Kasumi-1 (cell line): ENCODE data around the gene DYSF.
"Not testable (repeated sequence)": the region's sequence is repeated elsewhere in the genome, so short reads cannot be mapped to it uniquely, and the experiment has no call there.

Experiments used
- DNase-seq, 2 experiments: peaks; one replicate each; lab custom pipeline; 2025; lab: John Stamatoyannopoulos, UW

The DYSF gene

DNA sequence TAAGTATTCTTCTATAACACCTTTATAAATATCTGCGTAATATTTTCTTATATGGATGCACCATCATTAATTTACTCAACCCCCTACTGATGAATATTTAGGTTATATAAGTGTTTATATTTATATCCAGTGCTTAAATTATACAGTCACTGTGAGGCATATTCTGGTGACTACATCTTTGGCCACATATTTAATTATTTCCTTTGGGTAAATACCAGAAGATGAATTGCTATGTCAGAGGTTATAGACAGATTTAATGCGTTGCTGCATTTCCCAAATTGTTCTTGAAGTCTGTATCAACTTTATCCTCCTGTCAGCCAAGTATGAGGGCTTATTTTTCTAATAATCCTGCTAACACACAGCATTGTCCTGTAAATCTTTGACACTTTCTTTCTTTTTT lies 18.7 kb downstream of the DYSF start:
- DNase-seq = no peak

DNA sequence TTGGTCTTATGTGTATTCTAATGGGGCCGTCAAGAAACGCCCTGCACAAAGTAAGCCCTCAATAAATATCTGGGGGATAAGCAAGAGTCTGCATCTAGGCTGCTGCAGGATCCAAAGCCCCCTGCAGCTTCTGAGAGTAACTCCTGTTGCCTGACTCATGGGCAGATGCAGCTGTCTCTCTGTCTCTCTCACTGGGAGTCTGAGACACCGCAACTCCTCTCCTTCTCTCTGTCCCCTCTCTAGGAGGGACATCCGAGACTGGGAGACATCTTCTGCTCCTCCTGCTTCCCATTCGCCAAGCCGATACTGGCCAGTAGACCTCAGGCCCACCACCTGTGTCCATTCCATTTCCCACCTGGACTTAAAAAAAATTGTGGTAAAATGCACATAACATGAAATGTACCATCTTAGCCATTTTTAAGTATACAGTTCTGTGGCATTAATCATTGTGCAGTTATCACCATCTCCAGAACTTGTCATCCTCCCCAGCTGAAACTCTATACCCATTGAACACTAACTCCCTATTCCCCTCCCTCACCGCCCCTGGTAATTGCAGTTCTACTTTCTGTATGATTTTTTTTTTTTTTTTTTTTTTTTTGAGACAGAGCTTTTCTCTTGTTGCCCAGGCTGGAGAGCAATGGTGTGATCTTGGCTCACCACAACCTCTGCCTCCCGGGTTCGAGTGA lies 20.1 kb downstream of the DYSF start:
- no peak for DNase-seq

DNA sequence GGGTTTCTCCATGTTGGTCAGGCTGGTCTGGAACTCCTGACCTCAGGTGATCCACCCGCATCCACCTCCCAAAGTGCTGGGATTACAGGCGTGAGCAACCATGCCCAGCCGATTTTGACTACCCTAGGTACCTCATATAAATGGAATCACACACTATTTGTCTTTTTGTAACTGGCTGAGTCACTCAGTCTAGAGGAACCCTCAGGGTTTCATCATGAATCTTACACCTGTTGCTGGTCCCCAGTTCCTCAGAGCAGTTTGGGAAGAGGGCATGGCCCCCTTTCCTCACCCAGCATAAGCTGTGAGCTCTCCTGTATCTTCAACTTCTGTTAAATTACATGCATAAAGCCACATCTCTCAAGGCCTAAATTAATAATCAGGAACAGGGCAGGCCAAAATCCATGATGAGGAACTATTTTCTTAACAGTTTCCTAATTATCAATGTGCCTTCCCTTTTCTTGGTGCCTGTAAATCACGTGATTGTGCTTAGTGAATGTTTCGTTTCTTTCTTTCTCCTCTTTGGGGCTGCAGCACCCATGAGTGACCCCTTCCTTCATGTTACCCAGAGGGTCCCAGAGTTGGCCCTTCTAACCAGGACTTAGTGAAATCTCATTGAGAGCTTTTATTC lies 20.9 kb downstream of the DYSF start:
- no peak for DNase-seq

- no peak for DNase-seq
Measured at GRCh38 chr2:71474744-71475397, 21.5 kb downstream of the DYSF start.

GRCh38 chr2:71476495-71476894 lies 23.1 kb downstream of the DYSF start:
- no peak for DNase-seq

DNA sequence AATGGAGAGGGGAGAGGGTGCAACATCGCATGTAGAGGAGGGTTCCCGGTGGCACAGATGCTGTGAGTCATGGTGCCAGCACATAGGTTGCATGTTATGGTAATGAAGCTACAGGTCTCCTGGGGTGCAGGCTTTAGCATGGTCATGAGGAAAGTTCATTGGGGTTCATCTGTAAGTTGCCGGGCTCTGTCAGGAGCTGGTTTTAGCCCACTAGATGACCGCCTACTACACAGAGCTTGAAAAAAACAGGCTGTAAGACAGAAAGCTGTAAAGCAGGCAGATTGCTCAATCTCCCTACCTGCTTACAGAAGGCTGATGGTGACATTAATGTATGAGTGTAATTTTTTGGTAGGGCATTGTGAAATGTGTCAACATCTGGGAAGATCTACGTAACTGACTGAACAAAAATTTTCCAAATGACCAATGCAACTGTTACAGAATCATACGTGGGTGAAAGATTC lies 23.9 kb downstream of the DYSF start:
- no peak for DNase-seq

DNA sequence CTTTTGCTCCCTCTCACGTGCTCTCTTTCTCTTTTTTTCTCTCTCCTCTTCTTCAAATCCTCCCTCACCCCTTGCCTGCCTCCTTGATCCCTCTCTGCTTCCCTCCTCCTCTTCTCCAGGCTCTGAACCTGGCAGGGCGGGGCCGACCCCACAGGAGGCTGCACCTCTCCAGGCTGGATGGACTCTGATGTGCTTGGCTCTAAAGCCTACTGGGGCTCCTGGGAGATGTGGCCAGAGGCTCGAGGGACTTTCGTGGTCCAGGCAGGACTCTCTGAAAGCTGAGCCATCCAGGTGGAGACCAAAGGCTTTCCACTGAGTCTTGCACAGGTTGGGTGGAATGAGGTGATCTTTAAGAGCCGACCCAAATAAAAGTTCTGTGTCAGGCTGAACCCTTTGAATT lies 25.4 kb downstream of the DYSF start:
- no peak for DNase-seq

DNA sequence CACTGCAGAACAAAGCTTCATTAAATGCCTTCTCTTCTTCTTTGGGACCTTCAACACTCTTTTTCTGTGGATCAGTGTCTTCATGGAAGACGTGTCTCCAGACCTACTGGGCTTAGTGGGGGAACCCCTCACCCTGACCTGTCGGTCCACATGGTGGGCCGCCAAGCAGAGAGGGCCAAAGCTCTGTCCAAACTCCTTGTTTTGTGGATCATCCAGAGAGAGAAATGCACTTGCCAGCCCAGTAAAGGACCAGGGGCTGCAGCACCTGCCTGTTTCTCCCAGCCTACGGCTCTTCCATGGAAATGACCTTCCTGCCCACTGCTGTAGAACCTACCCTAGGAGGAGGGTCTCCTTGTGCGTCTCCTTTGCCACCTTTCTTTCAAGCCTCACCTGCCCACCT lies 25.9 kb downstream of the DYSF start:
- no peak for DNase-seq

- DNase-seq = no peak
Measured at GRCh38 chr2:71481111-71481510, 27.8 kb downstream of the DYSF start.

DNA sequence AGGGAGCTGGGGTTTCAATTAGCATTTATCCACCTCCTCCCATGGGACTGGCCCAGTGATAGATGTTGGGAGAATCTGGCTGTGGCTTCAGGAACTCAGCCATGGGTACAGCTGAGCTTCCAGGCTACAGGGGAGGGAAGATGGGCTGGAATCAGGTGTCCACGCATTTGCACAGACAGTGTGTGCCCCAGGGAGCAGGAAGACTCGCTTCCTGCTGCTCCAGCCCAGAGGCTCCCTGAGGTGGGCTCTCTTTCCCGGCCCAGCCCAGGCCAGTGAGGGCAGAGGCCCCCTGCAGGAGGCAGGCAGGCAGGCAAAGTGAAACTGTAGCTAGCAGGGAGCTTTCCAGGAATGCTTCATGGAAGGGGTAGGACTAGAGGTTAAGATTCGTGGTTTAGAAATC lies 28.7 kb downstream of the DYSF start:
- no peak for DNase-seq

- DNase-seq = no peak
Measured at GRCh38 chr2:71483246-71483645, 29.9 kb downstream of the DYSF start.

- no peak for DNase-seq
Measured at GRCh38 chr2:71484354-71484753, 31.0 kb downstream of the DYSF start.

GRCh38 chr2:71486881-71487640 lies 33.7 kb downstream of the DYSF start:
- DNase-seq = no peak

GRCh38 chr2:71491551-71491950 lies 38.2 kb downstream of the DYSF start:
- DNase-seq = not testable (repeated sequence)

DNA sequence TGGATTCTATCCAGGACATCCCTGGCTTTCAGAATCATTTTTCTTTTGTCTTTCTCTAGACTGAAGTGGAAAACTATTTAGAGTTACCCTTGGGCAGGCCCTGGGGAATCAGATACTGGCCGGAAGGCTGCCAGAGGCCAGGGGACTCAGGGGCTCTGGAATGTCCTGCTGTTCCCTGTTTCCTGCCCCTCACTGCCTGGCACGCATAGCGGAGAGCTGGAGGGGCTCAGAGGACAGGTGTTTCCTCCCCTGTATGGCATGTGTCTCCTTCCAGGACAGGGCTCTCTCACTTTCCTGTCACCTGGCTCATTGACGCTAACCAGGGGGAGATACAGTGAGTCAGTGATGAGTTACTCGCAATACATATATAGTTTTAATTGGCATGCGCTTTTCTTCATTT lies 38.8 kb downstream of the DYSF start:
- DNase-seq = no peak

GRCh38 chr2:71494091-71494490 lies 40.7 kb downstream of the DYSF start:
- DNase-seq = no peak

DNA sequence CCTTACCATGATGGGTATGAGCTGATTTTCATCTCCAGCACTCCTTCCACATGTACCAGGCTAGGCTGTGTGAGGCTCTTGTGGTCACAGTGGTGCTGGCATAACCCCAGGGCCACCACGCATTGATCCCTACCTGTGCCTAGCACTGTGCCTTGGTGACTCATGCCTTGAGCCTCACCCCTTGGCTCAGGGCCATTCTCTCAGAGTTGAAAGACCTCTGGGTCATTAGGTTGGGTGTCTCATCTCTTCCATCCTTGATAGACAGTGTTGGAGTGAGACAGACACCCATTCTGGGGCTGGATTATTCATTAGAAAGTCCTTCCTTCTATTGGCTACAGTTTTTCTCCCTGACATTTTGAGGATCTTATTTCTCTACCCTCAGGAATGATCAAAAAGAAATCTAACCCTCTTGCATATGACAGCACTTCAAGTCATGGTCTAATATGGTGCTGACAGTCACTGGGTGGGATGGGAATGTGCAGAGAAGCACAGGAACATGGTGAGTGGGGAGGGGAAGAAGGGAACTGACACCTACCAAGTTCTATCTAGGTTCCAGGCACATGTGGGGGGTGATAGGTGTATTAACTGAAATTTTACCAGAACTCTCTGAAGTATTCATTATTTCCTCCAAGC lies 41.3 kb downstream of the DYSF start:
- no peak for DNase-seq

GRCh38 chr2:71496156-71496770 lies 42.9 kb downstream of the DYSF start:
- no peak for DNase-seq

DNA sequence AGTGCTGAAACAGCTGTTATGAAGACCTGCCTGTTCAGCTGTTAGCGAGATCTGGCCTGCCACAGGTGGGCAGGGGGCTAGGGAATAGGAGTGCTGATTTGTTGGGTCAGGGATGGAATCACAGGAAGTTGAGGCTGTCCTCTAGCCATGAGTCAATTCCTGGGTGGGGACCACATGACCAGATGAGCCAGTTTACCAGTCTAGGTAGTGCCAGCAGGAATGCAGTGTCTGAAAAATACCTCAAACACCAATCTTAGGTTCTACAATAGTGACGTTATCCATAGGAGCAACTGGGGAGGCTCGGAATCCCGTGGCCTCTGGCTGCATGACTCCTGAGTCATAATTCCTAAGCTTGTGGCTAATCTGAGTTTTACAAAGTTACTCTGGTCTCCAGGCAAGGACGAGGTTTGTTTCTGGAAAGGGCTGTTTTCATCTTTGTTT lies 44.9 kb downstream of the DYSF start:
- no peak for DNase-seq

DNA sequence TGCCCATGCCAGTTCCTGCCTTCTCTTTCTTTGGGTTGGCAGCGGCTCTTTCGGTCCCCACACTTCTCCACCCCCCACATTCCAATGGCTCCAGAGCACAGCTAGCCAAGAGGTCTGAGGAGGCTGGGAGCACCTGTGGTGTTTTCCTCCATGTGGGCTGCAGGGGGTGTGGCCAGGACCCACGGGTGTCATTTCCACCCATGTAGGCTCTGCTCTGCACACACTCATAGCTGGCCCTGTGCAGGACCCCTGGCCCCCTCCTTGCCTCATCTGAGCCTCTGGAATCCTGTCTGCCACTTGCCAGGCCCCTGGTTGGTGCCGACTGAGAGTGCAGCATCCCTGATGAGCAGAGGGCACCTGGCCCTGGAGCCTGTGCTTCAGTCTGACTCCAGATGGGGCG lies 46.3 kb downstream of the DYSF start:
- DNase-seq = no peak

GRCh38 chr2:71500426-71501079 lies 47.2 kb downstream of the DYSF start:
- no peak for DNase-seq
